Testis (tissue), 2 donors: ENCODE data around the gene SYNE1.

Experiments
- POLR2A ChIP-seq: fragments of 450-650 bp; IDR thresholded peaks from one replicate; pipeline ENCODE4 v1.6.1; 2017; ENCODE audit warnings: antibody characterized with exemption, mild to moderate bottlenecking, moderate library complexity
- TF ChIP-seq, protein P1 (sequence below), 3 experiments: fragments of 450-650 bp in 2 of 3; fragments of 200-600 bp in 1 of 3; sonication (generic) in 1 of 3; IDR thresholded peaks; one replicate each; pipeline ENCODE4 v1.5.1; 2016 to 2019; ENCODE audit warnings: antibody characterized with exemption in 3 of 3, mild to moderate bottlenecking in 2 of 3, moderate library complexity in 1 of 3

DNA sequence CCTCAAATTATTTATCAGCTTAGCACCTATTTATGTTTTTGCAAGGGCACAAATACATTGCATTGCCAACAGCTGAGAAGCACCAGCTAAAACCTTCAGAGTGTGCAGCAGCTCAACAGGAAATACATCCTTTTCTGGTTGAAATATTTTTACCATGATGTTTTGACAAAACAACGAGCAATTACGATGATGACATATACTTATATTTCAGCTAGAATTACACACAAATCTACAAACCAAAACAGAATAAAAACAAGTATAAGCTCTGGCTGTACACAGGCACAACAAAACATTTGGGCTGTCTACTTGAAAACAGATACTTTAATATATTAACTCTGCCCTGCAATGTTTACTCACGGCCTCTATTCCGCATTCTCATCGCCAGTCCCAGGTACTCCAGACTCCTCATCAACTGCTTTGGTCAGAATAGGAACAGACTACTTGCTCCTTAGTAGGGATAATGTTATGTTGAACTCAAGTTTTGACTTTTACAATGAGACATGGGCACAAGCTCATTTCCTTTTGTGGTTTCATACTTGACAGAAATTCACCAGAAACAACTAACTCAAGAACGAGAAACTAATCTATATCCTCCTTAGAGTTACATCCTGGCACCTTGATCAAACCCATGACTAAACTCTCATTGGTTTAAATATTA is 452.1 kb downstream of the SYNE1 start:
- TF ChIP-seq, protein P1, sequence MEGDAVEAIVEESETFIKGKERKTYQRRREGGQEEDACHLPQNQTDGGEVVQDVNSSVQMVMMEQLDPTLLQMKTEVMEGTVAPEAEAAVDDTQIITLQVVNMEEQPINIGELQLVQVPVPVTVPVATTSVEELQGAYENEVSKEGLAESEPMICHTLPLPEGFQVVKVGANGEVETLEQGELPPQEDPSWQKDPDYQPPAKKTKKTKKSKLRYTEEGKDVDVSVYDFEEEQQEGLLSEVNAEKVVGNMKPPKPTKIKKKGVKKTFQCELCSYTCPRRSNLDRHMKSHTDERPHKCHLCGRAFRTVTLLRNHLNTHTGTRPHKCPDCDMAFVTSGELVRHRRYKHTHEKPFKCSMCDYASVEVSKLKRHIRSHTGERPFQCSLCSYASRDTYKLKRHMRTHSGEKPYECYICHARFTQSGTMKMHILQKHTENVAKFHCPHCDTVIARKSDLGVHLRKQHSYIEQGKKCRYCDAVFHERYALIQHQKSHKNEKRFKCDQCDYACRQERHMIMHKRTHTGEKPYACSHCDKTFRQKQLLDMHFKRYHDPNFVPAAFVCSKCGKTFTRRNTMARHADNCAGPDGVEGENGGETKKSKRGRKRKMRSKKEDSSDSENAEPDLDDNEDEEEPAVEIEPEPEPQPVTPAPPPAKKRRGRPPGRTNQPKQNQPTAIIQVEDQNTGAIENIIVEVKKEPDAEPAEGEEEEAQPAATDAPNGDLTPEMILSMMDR (IDR thresholded peaks at IDR 0.05): no peak
- no peak for TF ChIP-seq POLR2A
